HG02981 (cell line): ENCODE results near the gene NIFK.

Experiments
- ATAC-seq: cut with Tn5 transposase; IDR thresholded peaks from one replicate; pipeline ENCODE4 v1.9.1; 2021; ENCODE audit warnings: mild to moderate bottlenecking, moderate library complexity; ENCODE audit not compliant: unreplicated experiment

Gene NIFK

GRCh38 chr2:121736462-121737336 is at the start of gene NIFK:
TSS of gene NIFK (minus strand) at chr2:121736875. CDS start at chr2:121736850, 25 bp downstream.
- peak; percentile 95 for ATAC-seq

- no peak for ATAC-seq
Observed at GRCh38 chr2:121783180-121783579, 46.5 kb upstream of the NIFK start.

- ATAC-seq: no peak
Observed at GRCh38 chr2:121778741-121779487, 42.2 kb upstream of the NIFK start.

GRCh38 chr2:121777699-121778058 is 41.0 kb upstream of the NIFK start:
- ATAC-seq: no peak

GRCh38 chr2:121776885-121777698 is 40.4 kb upstream of the NIFK start:
- ATAC-seq: no peak

GRCh38 chr2:121776361-121776760 is 39.7 kb upstream of the NIFK start:
- no peak for ATAC-seq

GRCh38 chr2:121774235-121774634 is 37.6 kb upstream of the NIFK start:
- ATAC-seq: no peak

GRCh38 chr2:121771976-121772742 is 35.5 kb upstream of the NIFK start:
- ATAC-seq: no peak

GRCh38 chr2:121768143-121768755 is 31.6 kb upstream of the NIFK start:
- no peak for ATAC-seq

GRCh38 chr2:121766624-121767023 is 29.9 kb upstream of the NIFK start:
- no peak for ATAC-seq

GRCh38 chr2:121764681-121765228 is 28.1 kb upstream of the NIFK start:
- ATAC-seq: no peak

- ATAC-seq: peak; percentile 99
Observed at GRCh38 chr2:121755237-121756111, 18.8 kb upstream of the NIFK start, which contains the start of gene TSN. TSS of gene TSN (plus strand) at chr2:121755651. CDS start at chr2:121755780, 129 bp downstream.

GRCh38 chr2:121754851-121755236 is 18.2 kb upstream of the NIFK start:
- peak; percentile 1 for ATAC-seq

- ATAC-seq: no peak
Observed at GRCh38 chr2:121748202-121748601, 11.5 kb upstream of the NIFK start.

GRCh38 chr2:121746071-121746578 is 9.4 kb upstream of the NIFK start:
- ATAC-seq: no peak

GRCh38 chr2:121741450-121741849 is 4.8 kb upstream of the NIFK start:
- no peak for ATAC-seq

- no peak for ATAC-seq
Observed at GRCh38 chr2:121740973-121741372, 4.3 kb upstream of the NIFK start.

- ATAC-seq: no peak
Observed at GRCh38 chr2:121736140-121736461, 574 bp downstream of the NIFK start.
